Esophagus muscularis mucosa (tissue), 4 donors: Measurements from ENCODE around the gene YPEL4. TPM values are rescaled to one million over a fixed set of nuclear protein-coding genes. Genes with fewer than 3 reads are reported as not detected.
A peak's percentile ranks its signal among the peaks of the same experiment; 100 is the strongest.

Experiments
- DNase-seq: peaks from one replicate; pipeline ENCODE4 v3.0.0-alpha.2; 2017; ENCODE audit errors: extremely low spot score
- H3K27ac ChIP-seq, 4 donors: fragments of 200-600 bp; sonication (generic); replicated peaks in 1 of 4; 1 replicate in 3 of 4; 2 replicates in 1 of 4; pipeline ENCODE4 v1.5.1; 2016 to 2019; ENCODE audit warnings: mild to moderate bottlenecking in 1 of 4
- H3K27me3 ChIP-seq, 4 donors: fragments of 200-600 bp; sonication (generic); one replicate each; pipeline versions ENCODE4 v1.5.1 to v1.6.0; 2016 to 2019
- H3K36me3 ChIP-seq, 4 donors: fragments of 200-600 bp; sonication (generic); one replicate each; pipeline ENCODE4 v1.5.1; 2016 to 2019
- H3K4me1 ChIP-seq, 4 donors: fragments of 200-600 bp; sonication (generic); one replicate each; pipeline ENCODE4 v1.5.1; 2016 to 2019
- H3K4me3 ChIP-seq, 4 donors: fragments of 200-600 bp; sonication (generic); 1 replicate in 2 of 4; 2 replicates in 2 of 4; pipeline ENCODE4 v1.5.1; 2016 to 2019; ENCODE audit warnings: mild to moderate bottlenecking in 4 of 4, moderate library complexity in 1 of 4
- H3K9me3 ChIP-seq, 4 donors: fragments of 200-600 bp; sonication (generic); 1 replicate in 3 of 4; 2 replicates in 1 of 4; pipeline ENCODE4 v1.5.1; 2016 to 2019
- EP300 ChIP-seq: sonication (generic); formaldehyde crosslinking; IDR thresholded peaks from one replicate; pipeline ENCODE4 v1.6.1; 2017; ENCODE audit warnings: antibody characterized with exemption
- POLR2A ChIP-seq: fragments of 450-650 bp; IDR thresholded peaks from one replicate; pipeline ENCODE4 v1.6.1; 2017; ENCODE audit warnings: antibody characterized with exemption, moderate library complexity, mild to moderate bottlenecking, low read depth
- POLR2AphosphoS5 ChIP-seq, 2 donors: sonication (generic); formaldehyde crosslinking; IDR thresholded peaks; one replicate each; pipeline ENCODE4 v1.6.1; 2017; ENCODE audit warnings: antibody characterized with exemption in 2 of 2
- WGBS: methylation state at CpG from one replicate; pipeline ENCODE4 v1.1.5; 2018; 5-methylcytosine and 5-hydroxymethylcytosine counted together
- intact Hi-C: fragments of 100-400 bp; cut with DNase I; formaldehyde crosslinking; loops from one replicate; pipeline ENCODE4 v1.15.1; 2023
- total RNA-seq, 4 donors: library from RNA; depleted of rRNA; stranded (reverse); fragments of >200 nt; gene quantifications; one replicate each; pipeline versions ENCODE4 v1.1.0 to v1.2.1, GENCODE V29; 2016
- TF ChIP-seq, protein P1 (sequence below), 3 experiments: fragments of 200-600 bp in 2 of 3; fragments of 450-650 bp in 1 of 3; sonication (generic) in 2 of 3; IDR thresholded peaks; one replicate each; pipeline ENCODE4 v1.5.1; 2017 to 2019; ENCODE audit warnings: antibody characterized with exemption in 3 of 3, mild to moderate bottlenecking in 2 of 3, moderate library complexity in 1 of 3

YPEL4 gene
- total RNA-seq, 4 donors from 2014 or later = 0.50 to 2.5 (median 1.0) TPM

DNA sequence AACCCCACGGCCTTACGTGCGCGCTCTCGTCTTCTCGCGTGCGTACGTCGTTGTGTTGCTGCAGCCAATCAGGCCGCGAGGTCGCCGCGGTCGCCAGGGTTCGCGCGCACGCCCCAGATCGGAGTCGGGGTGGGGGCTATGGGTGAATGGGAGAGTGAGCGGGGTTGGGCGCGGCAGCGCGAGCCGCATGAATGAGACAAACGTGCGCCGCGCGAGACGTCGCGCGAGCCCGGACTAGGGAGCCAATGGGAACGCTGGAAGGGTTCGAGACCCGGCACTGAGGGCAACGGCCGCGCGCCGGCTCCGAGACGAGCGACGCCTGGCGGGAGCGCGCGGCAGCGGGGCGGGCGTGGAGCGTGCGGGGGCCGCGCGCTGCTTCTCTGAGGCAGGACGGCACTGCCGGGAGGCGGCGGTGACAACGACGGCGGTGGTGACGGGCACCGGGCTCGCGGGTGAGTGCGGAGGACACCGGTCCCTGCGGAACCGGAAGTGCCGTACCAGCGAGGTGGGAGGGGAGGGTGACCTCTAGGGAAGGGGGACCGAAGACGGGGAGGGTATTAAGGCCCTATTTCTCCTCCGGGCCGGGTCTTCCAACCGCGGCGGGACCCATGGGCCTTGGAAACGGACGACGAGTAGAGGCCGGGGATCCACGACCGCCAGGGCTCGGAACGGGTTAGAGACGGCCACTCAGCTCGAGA, 18.2 kb upstream of the YPEL4 start, which contains the start of gene ZDHHC5:
ZDHHC5 (plus strand) TSS at position 379 of the 698 bp plus-strand sequence. CDS start 4,977 bp downstream, outside the sequence.
- no peaks in the 10 kb centered on the region for H3K27me3 ChIP-seq
- no peaks in the 10 kb centered on the region for H3K9me3 ChIP-seq
- H3K27ac ChIP-seq = peak within 1 kb of the TSS; percentile 97 to 99 (median 98)
- TF ChIP-seq POLR2AphosphoS5 (IDR thresholded peaks at IDR 0.05) (peak; percentile 76 to 78), POLR2A (peak; percentile 30), EP300 (no peak)
- TF ChIP-seq, protein P1, sequence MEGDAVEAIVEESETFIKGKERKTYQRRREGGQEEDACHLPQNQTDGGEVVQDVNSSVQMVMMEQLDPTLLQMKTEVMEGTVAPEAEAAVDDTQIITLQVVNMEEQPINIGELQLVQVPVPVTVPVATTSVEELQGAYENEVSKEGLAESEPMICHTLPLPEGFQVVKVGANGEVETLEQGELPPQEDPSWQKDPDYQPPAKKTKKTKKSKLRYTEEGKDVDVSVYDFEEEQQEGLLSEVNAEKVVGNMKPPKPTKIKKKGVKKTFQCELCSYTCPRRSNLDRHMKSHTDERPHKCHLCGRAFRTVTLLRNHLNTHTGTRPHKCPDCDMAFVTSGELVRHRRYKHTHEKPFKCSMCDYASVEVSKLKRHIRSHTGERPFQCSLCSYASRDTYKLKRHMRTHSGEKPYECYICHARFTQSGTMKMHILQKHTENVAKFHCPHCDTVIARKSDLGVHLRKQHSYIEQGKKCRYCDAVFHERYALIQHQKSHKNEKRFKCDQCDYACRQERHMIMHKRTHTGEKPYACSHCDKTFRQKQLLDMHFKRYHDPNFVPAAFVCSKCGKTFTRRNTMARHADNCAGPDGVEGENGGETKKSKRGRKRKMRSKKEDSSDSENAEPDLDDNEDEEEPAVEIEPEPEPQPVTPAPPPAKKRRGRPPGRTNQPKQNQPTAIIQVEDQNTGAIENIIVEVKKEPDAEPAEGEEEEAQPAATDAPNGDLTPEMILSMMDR (IDR thresholded peaks at IDR 0.05) = peak; percentile 51 to 56 (median 52)
- peak; percentile 100 for DNase-seq
- H3K4me3 ChIP-seq = peak within 1 kb of the TSS; percentile 93 to 96 (median 94)
- peaks cover 28 to 43% (median 35%) of the 10 kb centered on the region in 4 donors for H3K4me1 ChIP-seq
- intact Hi-C loops = loop anchor here (10.0 kb wide), 2 partner anchors 343 to 917 kb away; partner anchors contain the start of gene TNKS1BP1
- H3K36me3 ChIP-seq = peaks cover 11 to 15% (median 14%) of the 10 kb centered on the region in 4 donors
- WGBS = 1% methylated on average over 19 of the region's 96 CpGs

DNA sequence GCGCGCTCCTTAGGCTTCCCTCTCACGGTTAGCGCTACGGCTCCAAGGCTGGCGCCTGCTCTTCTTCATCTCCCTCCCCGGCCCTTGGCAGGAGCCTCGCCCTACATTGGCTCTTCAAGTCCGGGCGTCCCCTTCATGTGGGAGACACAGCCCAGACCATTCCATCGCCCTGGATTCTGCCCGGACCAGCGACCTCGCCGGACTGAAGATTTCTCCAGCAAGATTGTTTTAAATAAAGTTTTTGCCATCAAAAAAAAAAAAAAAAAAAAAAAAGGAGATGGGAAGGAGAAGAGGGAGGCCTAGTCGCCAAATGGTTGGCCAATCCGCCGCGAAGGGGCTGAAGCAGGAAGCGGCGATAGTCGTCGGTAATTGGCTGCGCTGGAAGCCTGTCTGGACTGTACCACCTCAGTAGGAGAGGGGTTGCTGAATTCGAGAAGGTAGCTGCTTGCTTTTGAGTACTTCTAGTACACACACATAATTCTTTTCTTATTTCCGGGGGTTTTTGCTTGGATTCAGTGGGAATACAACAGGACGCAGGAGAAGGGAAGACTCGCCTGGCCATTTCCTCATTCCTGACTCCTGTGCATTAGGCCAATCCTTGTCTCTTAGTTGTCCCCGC, 17.5 kb upstream of the YPEL4 start:
- Histone ChIP-seq H3K27me3 (no peaks in the 10 kb centered on the region), H3K4me3 (peak overlapping the region; percentile 93 to 96 (median 94)), H3K9me3 (no peaks in the 10 kb centered on the region), H3K36me3 (peaks cover 4 to 15% (median 13%) of the 10 kb centered on the region in 4 donors), H3K4me1 (peaks cover 28 to 43% (median 33%) of the 10 kb centered on the region in 4 donors), H3K27ac (peak overlapping the region; percentile 97 to 99 (median 98))
- intact Hi-C loops = loop anchor here (10.0 kb wide), 2 partner anchors 342 to 918 kb away; partner anchors contain the start of gene TNKS1BP1
- TF ChIP-seq EP300 (no peak), POLR2AphosphoS5 (IDR thresholded peaks at IDR 0.05) (peak; percentile 15 to 54)
- TF ChIP-seq, protein P1 (IDR thresholded peaks at IDR 0.05) = peak in 1 of 3 experiments; percentile 10
- peak; percentile 99 for DNase-seq
- 0% methylated on average over 24 of the region's 29 CpGs for WGBS

DNA sequence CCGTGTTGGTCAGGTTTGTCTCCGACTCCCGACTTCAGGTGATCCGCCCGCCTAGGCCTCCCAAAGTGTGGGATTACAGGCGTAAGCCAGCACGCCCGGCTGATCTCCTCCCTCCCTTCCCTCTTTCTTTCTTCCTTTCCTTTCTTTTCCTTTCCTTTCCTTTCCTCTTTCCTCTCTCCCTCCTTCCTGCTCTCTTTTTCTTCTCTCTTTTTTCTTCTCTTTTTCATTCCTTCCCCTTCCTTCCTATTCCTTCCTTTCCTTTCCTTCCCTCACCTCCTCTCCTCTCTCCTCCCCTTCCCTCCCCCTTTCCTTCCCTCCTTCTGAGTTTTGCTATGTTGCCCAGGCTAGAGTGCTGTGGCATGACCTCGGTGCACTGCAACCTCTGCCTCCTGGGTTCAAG, 14.3 kb upstream of the YPEL4 start:
- Histone ChIP-seq H3K4me1 (peaks cover 6 to 25% (median 14%) of the 10 kb centered on the region in 4 donors), H3K4me3 (no peak overlapping the region), H3K9me3 (no peaks in the 10 kb centered on the region), H3K36me3 (peaks cover 25 to 41% (median 36%) of the 10 kb centered on the region in 4 donors), H3K27me3 (no peaks in the 10 kb centered on the region), H3K27ac (no peak overlapping the region)
- intact Hi-C loops = loop anchor here (10.0 kb wide), 2 partner anchors 339 to 921 kb away; partner anchors contain the start of gene TNKS1BP1
- WGBS = 85% methylated on average over 9 of the region's 9 CpGs
- TF ChIP-seq POLR2A (no peak), POLR2AphosphoS5 (IDR thresholded peaks at IDR 0.05) (no peak), EP300 (no peak)
- TF ChIP-seq, protein P1 (IDR thresholded peaks at IDR 0.05) = no peak
- no peak for DNase-seq

DNA sequence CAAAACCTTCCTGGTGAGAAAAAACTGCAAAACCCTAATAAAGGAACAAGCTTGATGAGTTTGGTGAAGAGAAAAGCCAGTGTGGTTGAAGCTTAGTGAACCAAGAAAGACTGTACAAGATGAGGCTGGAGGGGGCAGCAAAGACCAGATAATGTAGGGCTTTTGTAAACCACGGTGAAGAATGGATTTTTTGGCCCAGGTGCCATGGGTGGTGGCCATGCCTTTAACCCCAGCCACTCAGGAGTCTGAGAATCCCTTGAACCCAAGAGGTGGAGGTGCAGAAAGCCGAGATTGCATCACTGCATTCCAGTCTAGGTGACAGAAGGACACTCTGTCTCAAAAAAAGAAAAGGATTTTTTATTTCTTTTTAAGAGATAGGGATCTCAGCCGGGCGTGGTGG, 13.2 kb upstream of the YPEL4 start:
- peaks cover 25 to 44% (median 36%) of the 10 kb centered on the region in 4 donors for H3K36me3 ChIP-seq
- intact Hi-C loops = loop anchor here (10.0 kb wide), 2 partner anchors 338 to 922 kb away; partner anchors contain the start of gene TNKS1BP1
- no peak for DNase-seq
- no peak for TF ChIP-seq EP300
- no peak for TF ChIP-seq POLR2A
- TF ChIP-seq POLR2AphosphoS5 (IDR thresholded peaks at IDR 0.05) = no peak
- TF ChIP-seq, protein P1 (IDR thresholded peaks at IDR 0.05) = no peak
- H3K27me3 ChIP-seq = no peaks in the 10 kb centered on the region
- peaks cover 15 to 31% (median 21%) of the 10 kb centered on the region in 4 donors for H3K4me1 ChIP-seq
- 71% methylated on average over 4 of the region's 4 CpGs for WGBS
- no peak overlapping the region for H3K27ac ChIP-seq
- H3K9me3 ChIP-seq = no peaks in the 10 kb centered on the region
- H3K4me3 ChIP-seq = no peak overlapping the region
